Thymus (tissue), 11 donors: ENCODE results near the gene ZNF764. TPM values are rescaled to one million over a fixed set of nuclear protein-coding genes. Genes with fewer than 3 reads are reported as not detected.

Experiments used
- DNase-seq, 9 donors: peaks; one replicate each; pipeline ENCODE4 v3.0.0-alpha.2; 2013; ENCODE audit warnings: low spot score in 9 of 9, low read depth in 6 of 9, missing footprints in 1 of 9
- H3K27ac ChIP-seq, 2 donors: one replicate each; pipeline ENCODE4 v1.5.1; 2013; ENCODE audit warnings: control low read depth in 1 of 2, low read depth in 1 of 2, low read length in 1 of 2, mild to moderate bottlenecking in 1 of 2, moderate library complexity in 1 of 2
- H3K27me3 ChIP-seq, 2 donors: one replicate each; pipeline ENCODE4 v1.5.1; 2013; ENCODE audit warnings: low read length in 1 of 2; ENCODE audit not compliant: control insufficient read depth in 2 of 2, insufficient read depth in 1 of 2
- H3K36me3 ChIP-seq, 2 donors: one replicate each; pipeline ENCODE4 v1.5.1; 2013; ENCODE audit warnings: low read length in 1 of 2, mild to moderate bottlenecking in 1 of 2, moderate library complexity in 1 of 2; ENCODE audit not compliant: control insufficient read depth in 2 of 2, insufficient read depth in 2 of 2
- H3K4me1 ChIP-seq, 2 donors: one replicate each; pipeline ENCODE4 v1.5.1; 2013; ENCODE audit warnings: low read length in 2 of 2; ENCODE audit not compliant: control insufficient read depth in 2 of 2, insufficient read depth in 2 of 2
- H3K4me3 ChIP-seq, 2 donors: one replicate each; pipeline ENCODE4 v1.5.1; 2013; ENCODE audit warnings: low read length in 2 of 2, control low read depth in 1 of 2, mild to moderate bottlenecking in 1 of 2
- H3K9me3 ChIP-seq, 2 donors: one replicate each; pipeline ENCODE4 v1.5.1; 2013; ENCODE audit warnings: low read length in 1 of 2, mild to moderate bottlenecking in 1 of 2; ENCODE audit not compliant: control insufficient read depth in 2 of 2, insufficient read depth in 1 of 2
- WGBS: extraction: QIAGEN DNeasy Blood & Tissue Kit; methylation state at CpG from one replicate; pipeline ENCODE4 v1.1.7; 2013; 5-methylcytosine and 5-hydroxymethylcytosine counted together
- polyA plus RNA-seq: library from polyadenylated mRNA; stranded (reverse); fragments of 200-250 nt; gene quantifications from one replicate; pipeline ENCODE4 v1.2.3, GENCODE V29; 2013
- total RNA-seq: library from RNA; stranded (reverse); fragments of 120-200 nt; gene quantifications from one replicate; pipeline ENCODE4 v1.2.4, GENCODE V29; 2013
- donor health status: healthy.

The ZNF764 gene
- total and polyA plus RNA-seq, 2 donors: 5.7 to 8.3 TPM

DNA sequence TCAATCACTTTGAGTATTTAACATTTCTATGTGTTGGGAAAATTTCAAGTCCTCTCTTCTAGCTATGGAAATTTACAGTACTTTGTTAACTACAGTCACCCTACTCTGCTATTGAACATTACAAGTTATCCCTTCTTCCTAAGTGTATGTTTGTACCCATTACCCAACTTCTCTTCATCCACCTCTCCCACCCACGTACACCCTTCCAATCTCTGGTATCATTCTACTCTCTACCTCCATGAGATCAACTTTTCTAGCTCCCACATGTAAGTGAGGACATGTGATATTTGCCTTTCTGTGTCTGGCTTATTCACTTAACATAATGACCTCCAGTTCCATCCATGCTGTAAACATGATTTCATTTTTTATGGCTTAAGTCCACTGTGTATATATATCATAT is 16.5 kb upstream of the ZNF764 start:
- Histone ChIP-seq H3K9me3 (no peaks in the 10 kb centered on the region), H3K36me3 (peaks cover 9 to 19% of the 10 kb centered on the region in 2 donors), H3K27me3 (no peaks in the 10 kb centered on the region), H3K27ac (no peak overlapping the region), H3K4me1 (peaks cover 16 to 30% of the 10 kb centered on the region in 2 donors), H3K4me3 (no peak overlapping the region)
- no peak for DNase-seq
- WGBS: 98% methylated on average over 1 of the region's 1 CpG

DNA sequence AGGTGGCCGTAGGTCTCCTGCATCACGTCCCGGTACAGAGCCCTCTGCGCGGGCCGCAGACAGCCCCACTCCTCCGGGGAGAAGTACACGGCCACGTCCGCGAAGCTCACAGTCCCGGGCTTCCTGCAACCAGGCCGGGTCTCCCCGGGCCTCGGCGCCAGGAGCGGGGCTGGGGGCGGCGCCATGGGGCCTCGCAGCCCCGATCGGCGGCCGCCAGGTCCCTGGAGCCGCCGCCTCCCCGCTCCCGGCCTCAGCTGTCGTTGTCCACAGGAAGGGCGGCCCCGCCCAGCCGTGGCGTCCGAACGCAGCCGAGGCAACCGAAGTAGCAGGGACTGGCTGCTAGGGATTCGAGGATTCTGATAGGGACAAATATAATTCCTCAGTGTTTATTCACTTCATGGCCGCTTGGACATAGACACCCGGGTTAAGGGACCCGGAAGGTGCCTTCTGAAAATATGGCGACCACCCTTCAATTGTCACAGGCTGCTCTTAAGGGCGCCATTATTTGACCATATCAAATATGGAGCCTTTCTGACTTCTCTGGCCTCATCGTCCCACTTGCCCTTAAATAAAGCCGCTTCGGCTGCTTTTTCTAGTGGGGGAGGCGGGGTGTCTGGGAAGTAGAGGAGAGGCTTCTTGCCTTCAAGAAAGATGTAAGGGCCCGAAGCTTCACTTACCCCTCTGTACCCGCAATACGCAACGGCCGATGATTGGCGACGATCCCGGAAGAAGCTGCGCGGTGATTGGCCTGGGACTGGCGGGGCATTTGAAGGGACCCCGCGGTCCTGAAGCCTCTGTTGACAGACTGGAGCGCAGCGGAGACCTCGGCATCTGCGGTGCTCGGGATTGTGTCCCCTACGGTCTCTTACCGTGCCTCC is 13.5 kb upstream of the ZNF764 start, which contains the start of gene ZNF688:
ZNF688 (minus strand) TSS at position 270 of the 878 bp plus-strand sequence; CDS start at position 185, 85 bp downstream.
- under 1% methylated on average over 67 of the region's 67 CpGs for WGBS
- Histone ChIP-seq H3K27ac (peak within 1 kb of the TSS; percentile 95 to 100), H3K9me3 (no peaks in the 10 kb centered on the region), H3K4me1 (peaks cover 30 to 59% of the 10 kb centered on the region in 2 donors), H3K27me3 (no peaks in the 10 kb centered on the region), H3K4me3 (peak within 1 kb of the TSS; percentile 84 to 91), H3K36me3 (peaks cover 3 to 4% of the 10 kb centered on the region in 2 donors)
- peak; percentile 89 to 99 (median 96) for DNase-seq

DNA sequence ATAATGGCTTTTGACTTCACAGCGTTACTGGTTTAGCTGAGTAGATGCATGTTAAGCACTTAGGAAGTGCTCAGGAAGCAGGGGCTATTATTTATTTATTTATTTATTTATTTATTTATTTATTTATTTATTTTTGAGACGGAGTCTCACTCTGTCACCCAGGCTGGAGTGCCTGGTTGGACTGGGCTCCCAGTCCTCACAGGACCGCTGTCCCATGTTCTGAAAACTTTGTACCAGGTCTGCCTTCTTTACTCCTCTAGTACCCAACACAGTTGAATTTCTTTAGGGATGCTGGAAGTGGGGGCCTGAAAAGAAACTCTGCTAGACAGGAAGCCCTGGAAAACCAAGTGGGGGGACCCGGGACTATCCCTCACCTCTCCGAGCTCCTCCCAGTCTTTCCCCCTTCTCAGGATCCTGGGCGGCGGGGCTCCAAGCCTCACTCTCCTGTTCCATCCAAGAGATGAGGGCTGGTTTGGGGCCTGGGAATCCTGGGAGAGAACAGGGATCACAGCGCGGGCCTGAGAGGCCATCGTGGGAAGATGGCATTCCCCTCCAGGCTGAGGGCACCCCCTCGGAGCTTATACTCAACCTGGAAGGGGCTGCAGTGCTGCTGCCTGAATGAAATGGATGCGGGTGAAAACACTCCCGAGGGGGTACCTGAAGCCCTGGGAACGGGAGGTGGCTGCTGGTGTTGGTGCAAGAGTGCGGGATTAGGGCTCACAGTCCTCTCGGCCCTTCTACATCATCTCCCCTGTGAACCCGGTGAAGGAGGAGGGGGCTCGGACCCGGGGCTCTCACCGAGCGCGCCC is 12.7 kb upstream of the ZNF764 start:
- Histone ChIP-seq H3K4me3 (peak overlapping the region; percentile 84 to 91), H3K9me3 (no peaks in the 10 kb centered on the region), H3K4me1 (peaks cover 30 to 68% of the 10 kb centered on the region in 2 donors), H3K27me3 (no peaks in the 10 kb centered on the region), H3K27ac (peak overlapping the region; percentile 95 to 100), H3K36me3 (peaks cover under 1 to 4% of the 10 kb centered on the region in 2 donors)
- peak in 1 of 9 donors; percentile 50 for DNase-seq
- 17% methylated on average over 22 of the region's 22 CpGs for WGBS

DNA sequence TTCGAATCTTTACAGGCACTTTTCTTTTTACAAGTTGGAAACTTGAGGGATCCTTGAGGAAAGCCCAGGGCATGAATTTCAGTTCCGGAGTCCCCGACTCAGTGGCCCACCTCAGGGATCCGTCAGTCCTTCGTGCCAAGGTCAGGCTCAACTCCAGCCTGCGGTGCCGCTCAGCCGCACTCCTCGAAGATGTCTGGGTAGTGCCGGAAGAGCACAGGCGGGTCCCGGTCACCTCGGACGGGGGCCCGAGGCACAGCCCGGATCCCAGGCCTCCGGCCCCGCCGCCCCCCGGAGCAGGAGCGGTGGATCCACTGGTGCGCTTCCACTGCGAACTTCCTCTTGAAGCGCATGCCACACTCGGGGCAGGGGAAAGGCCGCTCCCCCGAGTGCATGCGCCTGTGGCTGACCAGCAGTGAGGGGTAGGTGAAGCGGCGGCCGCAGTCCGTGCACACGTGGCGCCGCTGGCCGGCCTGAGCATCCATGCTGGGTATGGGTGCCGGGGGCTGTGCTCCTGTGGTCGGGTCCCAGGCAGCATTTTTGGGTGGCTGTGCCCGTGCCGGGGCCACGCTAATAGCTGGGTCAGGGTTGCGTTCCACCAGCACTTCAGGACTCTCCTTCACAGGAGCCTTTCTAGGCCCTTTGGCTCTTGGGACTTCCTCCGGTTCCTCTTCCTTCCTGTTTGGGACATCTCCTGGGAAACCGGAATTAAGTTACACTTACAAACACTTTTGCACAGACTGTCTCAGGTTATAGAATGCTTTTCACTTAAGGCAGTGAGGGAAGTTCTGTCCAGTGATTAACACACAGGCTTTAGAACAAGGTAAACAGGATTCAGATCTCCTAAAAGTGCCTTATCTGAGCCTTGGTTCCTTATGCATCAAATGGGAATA is 11.8 kb upstream of the ZNF764 start:
- WGBS: 96% methylated on average over 44 of the region's 44 CpGs
- Histone ChIP-seq H3K4me3 (no peak overlapping the region), H3K27me3 (no peaks in the 10 kb centered on the region), H3K4me1 (peaks cover 30 to 73% of the 10 kb centered on the region in 2 donors), H3K36me3 (peaks cover 0 to 4% of the 10 kb centered on the region in 2 donors), H3K27ac (peak overlapping the region; percentile 4 to 25), H3K9me3 (no peaks in the 10 kb centered on the region)
- DNase-seq: peak in 1 of 9 donors; percentile 19

DNA sequence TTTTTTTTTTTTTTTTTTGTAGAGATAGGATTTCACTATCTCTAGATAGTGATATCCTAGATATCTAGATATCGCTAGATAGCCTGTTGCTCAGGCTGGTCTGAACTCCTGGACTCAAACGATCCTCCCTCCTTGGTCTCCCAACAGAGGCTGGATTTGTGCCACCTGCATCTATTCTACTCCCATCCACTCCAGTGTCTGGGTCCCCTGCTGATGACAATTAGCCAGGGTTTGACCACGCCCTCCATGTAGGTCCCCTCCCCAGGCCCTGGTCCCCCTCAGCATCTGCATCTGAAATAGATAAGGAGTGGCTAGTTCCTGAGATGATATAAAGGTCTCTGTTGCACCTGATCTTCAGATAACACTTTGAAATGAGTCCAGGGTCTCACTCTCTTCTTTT is 11.1 kb upstream of the ZNF764 start:
- Histone ChIP-seq H3K4me1 (peaks cover 30 to 73% of the 10 kb centered on the region in 2 donors), H3K9me3 (no peaks in the 10 kb centered on the region), H3K27me3 (no peaks in the 10 kb centered on the region), H3K4me3 (no peak overlapping the region), H3K27ac (peak overlapping the region; percentile 93 to 98), H3K36me3 (peaks cover 0 to 4% of the 10 kb centered on the region in 2 donors)
- no peak for DNase-seq
- 96% methylated on average over 3 of the region's 3 CpGs for WGBS

DNA sequence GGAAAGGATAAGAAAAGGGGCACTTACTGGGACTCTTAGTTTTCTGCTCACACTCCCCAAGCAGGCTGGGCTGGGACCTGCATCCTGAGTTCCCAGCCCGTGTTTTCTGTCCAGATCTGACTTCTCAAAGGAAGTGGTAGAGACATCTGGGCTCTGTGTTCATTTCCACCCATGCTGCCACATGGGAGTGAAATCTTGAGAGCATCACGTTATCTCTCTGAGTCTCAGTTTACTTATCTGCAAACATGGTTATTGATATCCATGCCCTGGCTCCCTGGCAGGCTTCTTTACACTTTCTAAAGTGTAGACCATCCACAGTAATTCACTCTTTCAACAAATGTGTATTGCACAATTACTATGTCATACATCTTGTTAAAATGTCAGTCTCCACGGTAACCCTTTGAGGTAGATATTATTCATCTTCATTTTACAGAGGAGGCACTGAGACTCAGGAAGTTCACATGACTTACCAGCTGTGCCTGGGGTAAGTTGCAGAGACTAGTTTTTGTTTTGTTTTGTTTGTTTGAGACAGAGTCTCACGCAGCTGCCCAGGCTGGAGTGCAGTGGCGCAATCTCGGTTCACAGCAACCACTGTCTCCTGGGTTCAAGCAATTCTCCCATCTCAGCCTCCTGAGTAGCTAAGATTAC is 9.9 kb upstream of the ZNF764 start:
- Histone ChIP-seq H3K9me3 (no peaks in the 10 kb centered on the region), H3K4me3 (peak overlapping the region in 1 of 2 donors; percentile 16), H3K4me1 (peaks cover 28 to 69% of the 10 kb centered on the region in 2 donors), H3K36me3 (peaks cover 0 to 4% of the 10 kb centered on the region in 2 donors), H3K27ac (peak overlapping the region; percentile 93 to 98), H3K27me3 (no peaks in the 10 kb centered on the region)
- WGBS: 8% methylated on average over 6 of the region's 6 CpGs
- DNase-seq: peak in 6 of 9 donors; percentile 72 to 91 (median 78)

DNA sequence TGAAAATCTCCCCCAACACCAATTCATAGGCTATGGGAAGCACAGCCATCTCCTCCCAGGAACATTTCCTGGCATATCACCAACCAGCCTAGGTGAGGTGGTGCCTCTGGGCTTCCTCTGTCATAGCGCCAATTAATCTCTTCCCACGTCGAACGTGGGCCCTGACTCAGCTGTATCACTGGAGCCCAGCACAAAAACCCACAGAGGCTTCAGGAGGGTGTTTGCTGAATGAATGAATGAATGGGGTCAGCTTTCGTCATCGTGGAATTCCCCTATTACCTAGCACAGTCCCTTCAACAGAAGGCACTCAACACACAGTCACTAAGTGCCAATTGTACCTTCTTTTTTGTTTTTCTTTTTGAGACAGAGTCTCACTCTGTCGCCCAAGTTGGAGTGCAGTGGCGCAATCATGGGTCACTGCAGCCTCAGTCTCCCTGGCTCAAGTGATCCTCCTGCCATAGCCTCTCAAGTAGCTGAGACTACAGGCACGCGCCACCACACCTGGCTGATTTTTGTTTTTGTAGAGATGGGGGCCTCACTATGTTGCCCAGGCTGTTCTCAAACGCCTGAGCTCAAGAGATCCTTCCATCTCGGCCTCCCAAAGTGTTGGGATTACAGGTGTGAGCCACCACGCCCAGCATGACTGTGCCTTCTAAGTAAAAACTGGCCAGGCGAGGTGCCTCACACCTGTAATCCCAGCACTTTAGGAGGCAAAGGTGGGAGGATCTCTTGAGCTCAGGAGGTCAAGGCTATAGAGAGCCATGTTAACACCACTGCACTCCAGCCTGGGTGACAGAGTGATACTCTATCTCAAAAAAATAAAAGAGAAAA is 9.2 kb upstream of the ZNF764 start:
- 87% methylated on average over 14 of the region's 14 CpGs for WGBS
- H3K9me3 ChIP-seq: no peaks in the 10 kb centered on the region
- H3K36me3 ChIP-seq: peaks cover 0 to 4% of the 10 kb centered on the region in 2 donors
- H3K27ac ChIP-seq: peak overlapping the region; percentile 93 to 98
- DNase-seq: peak in 1 of 9 donors; percentile 23
- no peak overlapping the region for H3K4me3 ChIP-seq
- peaks cover 27 to 62% of the 10 kb centered on the region in 2 donors for H3K4me1 ChIP-seq
- no peaks in the 10 kb centered on the region for H3K27me3 ChIP-seq
